Gastrocnemius medialis (tissue), 4 donors: ENCODE measurements around the gene NAT9. TPM values are rescaled to one million over a fixed set of nuclear protein-coding genes. Genes with fewer than 3 reads are reported as not detected.

ENCODE experiments used
- ATAC-seq, 2 donors: fragments of 150-250 bp; one replicate each; pipeline ENCODE4 v1.9.1; 2016
- DNase-seq, 2 donors: peaks; one replicate each; pipeline ENCODE4 v3.0.0-alpha.2; 2019
- H3K27ac ChIP-seq, 4 donors: fragments of 200-600 bp; sonication (generic); 1 replicate in 1 of 4; 2 replicates in 3 of 4; pipeline ENCODE4 v1.5.1; 2016 to 2018; ENCODE audit warnings: mild to moderate bottlenecking in 2 of 4, moderate library complexity in 1 of 4
- H3K27me3 ChIP-seq, 3 donors: fragments of 200-600 bp; sonication (generic) in 2 of 3; 1 replicate in 1 of 3; 2 replicates in 2 of 3; pipeline versions ENCODE4 v1.5.1 to v1.6.0; 2016 to 2019; ENCODE audit warnings: mild to moderate bottlenecking in 1 of 3, moderate library complexity in 1 of 3
- H3K36me3 ChIP-seq, 2 donors: fragments of 200-600 bp; sonication (generic) in 1 of 2; one replicate each; pipeline ENCODE4 v1.5.1; 2017 to 2018
- H3K4me1 ChIP-seq, 2 donors: fragments of 200-600 bp; sonication (generic) in 1 of 2; one replicate each; pipeline ENCODE4 v1.5.1; 2016 to 2017; ENCODE audit warnings: mild to moderate bottlenecking in 2 of 2
- H3K4me3 ChIP-seq, 4 donors: fragments of 200-600 bp; sonication (generic) in 3 of 4; 1 replicate in 1 of 4; 2 replicates in 3 of 4; pipeline ENCODE4 v1.5.1; 2016 to 2019; ENCODE audit warnings: mild to moderate bottlenecking in 2 of 4
- H3K9me3 ChIP-seq, 3 donors: fragments of 200-600 bp; sonication (generic) in 2 of 3; 1 replicate in 1 of 3; 2 replicates in 2 of 3; pipeline ENCODE4 v1.5.1; 2016 to 2019
- POLR2A ChIP-seq, 2 donors: fragments of 450-650 bp; IDR thresholded peaks; one replicate each; pipeline ENCODE4 v1.6.1; 2017; ENCODE audit warnings: antibody characterized with exemption in 2 of 2, mild to moderate bottlenecking in 2 of 2, moderate library complexity in 2 of 2
- in situ Hi-C, 4 donors: fragments of 200-750 bp; cut with MboI; loops; one replicate each; pipeline versions ENCODE4 v1.15.0 to v1.8.0; 2017; ENCODE audit warnings: low sequenced_read_pairs in 4 of 4
- intact Hi-C: fragments of 100-400 bp; cut with DNase I; formaldehyde crosslinking; loops from one replicate; pipeline ENCODE4 v1.15.1; 2023; ENCODE audit warnings: low total_unique reads
- total RNA-seq, 4 donors: library from RNA; depleted of rRNA; stranded (reverse); fragments of >200 nt; gene quantifications; one replicate each; pipeline versions ENCODE4 v1.1.0 to v1.2.3, GENCODE V29; 2016
- TF ChIP-seq, protein P1 (sequence below), 5 experiments: fragments of 450-650 bp in 3 of 5; fragments of 200-600 bp in 2 of 5; sonication (generic) in 2 of 5; IDR thresholded peaks in 4 of 5; conservative IDR thresholded peaks in 1 of 5; 1 replicate in 4 of 5; 2 replicates in 1 of 5; pipeline ENCODE4 v1.5.1; 2016 to 2019; ENCODE audit warnings: antibody characterized with exemption in 5 of 5, mild to moderate bottlenecking in 3 of 5, moderate library complexity in 3 of 5

NAT9 gene
- total RNA-seq, 4 donors from 2014 or later: 7.7 to 27.4 (median 14.5) TPM

DNA sequence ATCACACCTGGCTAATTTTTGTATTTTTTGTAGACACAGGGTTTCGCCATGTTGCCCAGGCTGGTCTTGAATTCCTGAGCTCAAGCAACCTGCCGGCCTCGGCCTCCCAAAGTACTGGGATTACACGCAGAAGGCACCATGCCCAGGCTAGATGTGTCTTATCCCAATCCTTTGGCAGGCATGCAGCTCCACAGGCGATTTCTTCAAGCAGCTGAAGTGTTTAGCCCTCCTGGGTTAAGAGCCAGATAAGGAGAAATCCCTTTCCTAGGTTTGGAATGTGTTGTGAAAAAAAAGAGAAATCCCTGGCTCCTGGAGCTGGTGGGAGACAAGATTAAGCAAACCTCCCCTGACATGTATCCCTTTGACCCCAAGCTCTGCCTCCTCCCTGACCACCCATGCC, 29.8 kb downstream of the NAT9 start:
- no peak for ATAC-seq
- peaks cover 11 to 14% of the 10 kb centered on the region in 2 donors for H3K4me1 ChIP-seq
- H3K27me3 ChIP-seq: peaks cover 0 to 8% (median 4%) of the 10 kb centered on the region in 3 donors
- no peaks in the 10 kb centered on the region for H3K36me3 ChIP-seq
- no peak overlapping the region for H3K4me3 ChIP-seq
- no peak overlapping the region for H3K27ac ChIP-seq
- TF ChIP-seq POLR2A (IDR thresholded peaks at IDR 0.05): no peak
- TF ChIP-seq, protein P1, sequence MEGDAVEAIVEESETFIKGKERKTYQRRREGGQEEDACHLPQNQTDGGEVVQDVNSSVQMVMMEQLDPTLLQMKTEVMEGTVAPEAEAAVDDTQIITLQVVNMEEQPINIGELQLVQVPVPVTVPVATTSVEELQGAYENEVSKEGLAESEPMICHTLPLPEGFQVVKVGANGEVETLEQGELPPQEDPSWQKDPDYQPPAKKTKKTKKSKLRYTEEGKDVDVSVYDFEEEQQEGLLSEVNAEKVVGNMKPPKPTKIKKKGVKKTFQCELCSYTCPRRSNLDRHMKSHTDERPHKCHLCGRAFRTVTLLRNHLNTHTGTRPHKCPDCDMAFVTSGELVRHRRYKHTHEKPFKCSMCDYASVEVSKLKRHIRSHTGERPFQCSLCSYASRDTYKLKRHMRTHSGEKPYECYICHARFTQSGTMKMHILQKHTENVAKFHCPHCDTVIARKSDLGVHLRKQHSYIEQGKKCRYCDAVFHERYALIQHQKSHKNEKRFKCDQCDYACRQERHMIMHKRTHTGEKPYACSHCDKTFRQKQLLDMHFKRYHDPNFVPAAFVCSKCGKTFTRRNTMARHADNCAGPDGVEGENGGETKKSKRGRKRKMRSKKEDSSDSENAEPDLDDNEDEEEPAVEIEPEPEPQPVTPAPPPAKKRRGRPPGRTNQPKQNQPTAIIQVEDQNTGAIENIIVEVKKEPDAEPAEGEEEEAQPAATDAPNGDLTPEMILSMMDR (IDR thresholded peaks at IDR 0.05 in 4 of 5, conservative IDR thresholded peaks at IDR 0.05 in 1 of 5): no peak
- no peak for DNase-seq
- no peaks in the 10 kb centered on the region for H3K9me3 ChIP-seq
- intact Hi-C loops: loop anchor here (10.0 kb wide), 1 partner anchor 208 kb away; no protein-coding TSS in a partner anchor
- in situ Hi-C loops: loop anchor here in 3 of 4 donors (5.0 to 10.0 kb wide), 2 partner anchors 118 to 126 kb away; partner anchors contain the start of gene FDXR (in 1 of the 3)

DNA sequence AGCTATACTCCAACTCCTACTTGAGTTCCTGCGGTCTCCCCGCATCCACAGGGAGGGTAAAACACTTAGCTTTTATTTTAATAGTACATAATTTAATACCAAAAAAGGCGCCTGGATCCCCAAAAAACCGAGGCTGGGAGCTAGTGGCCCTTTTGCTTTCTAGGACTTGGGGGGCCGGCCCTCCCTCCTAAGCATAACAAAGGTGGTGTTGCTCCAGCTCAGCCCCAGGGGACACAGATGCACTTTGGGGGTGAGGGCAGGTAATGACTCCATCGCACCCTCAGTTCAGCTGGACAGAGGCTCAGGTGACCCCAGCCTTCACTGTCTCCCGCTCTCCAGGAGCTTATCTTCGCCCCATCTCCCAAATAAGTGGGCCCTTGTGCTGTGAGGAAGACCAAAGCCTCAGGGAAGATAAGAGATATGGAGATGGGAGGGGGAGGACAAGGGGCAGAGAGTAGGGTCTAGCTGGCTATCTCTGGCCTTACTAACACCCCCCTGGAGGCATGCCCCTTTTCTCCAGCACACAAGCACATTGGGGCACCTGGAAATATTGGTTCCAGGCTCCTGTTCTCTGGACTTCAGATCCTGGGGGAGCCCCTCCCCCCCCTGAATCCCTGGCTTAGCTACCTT, 30.5 kb downstream of the NAT9 start:
- TF ChIP-seq POLR2A (IDR thresholded peaks at IDR 0.05): no peak
- TF ChIP-seq, protein P1 (IDR thresholded peaks at IDR 0.05 in 4 of 5, conservative IDR thresholded peaks at IDR 0.05 in 1 of 5): no peak
- Histone ChIP-seq H3K36me3 (no peaks in the 10 kb centered on the region), H3K9me3 (no peaks in the 10 kb centered on the region), H3K4me1 (peaks cover 11 to 14% of the 10 kb centered on the region in 2 donors), H3K4me3 (no peak overlapping the region), H3K27me3 (peaks cover 1 to 13% (median 4%) of the 10 kb centered on the region in 3 donors), H3K27ac (peak overlapping the region in 1 of 4 donors; percentile 69)
- in situ Hi-C loops (loop anchor here in 3 of 4 donors (5.0 to 10.0 kb wide), 2 partner anchors 119 to 127 kb away; partner anchors contain the start of gene FDXR (in 1 of the 3)), intact Hi-C loops (loop anchor here (10.0 kb wide), 1 partner anchor 209 kb away; no protein-coding TSS in a partner anchor)
- ATAC-seq: no peak
- DNase-seq: no peak

DNA sequence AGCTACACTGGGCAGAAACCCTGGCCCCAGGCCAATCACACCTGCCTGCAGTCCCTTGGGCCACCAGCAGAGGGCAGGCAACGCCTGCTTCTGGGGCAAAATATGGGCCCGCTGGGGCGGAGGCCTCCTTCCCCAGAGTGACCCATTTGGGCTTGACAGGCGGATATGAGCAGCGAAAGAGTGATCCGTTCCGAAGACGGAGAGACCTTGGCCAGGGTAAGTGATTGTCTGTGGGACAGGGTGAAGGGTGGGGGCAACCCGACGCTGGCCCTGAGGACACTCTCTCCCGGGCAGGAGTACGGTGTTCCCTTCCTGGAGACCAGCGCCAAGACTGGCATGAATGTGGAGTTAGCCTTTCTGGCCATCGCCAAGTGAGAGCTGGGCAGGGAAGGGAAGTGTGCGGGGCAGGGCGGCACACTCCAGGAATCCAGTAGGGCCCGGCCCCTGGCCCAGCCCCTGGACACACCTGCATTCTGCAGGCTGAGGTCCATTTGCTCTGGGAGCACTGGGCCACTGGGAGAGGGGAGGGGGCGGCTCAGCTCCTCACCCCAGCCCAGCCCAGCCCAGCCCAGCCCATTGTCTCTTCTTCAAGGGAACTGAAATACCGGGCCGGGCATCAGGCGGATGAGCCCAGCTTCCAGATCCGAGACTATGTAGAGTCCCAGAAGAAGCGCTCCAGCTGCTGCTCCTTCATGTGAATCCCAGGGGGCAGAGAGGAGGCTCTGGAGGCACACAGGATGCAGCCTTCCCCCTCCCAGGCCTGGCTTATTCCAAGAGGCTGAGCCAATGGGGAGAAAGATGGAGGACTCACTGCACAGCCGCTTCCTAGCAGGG, 31.2 kb downstream of the NAT9 start:
- in situ Hi-C loops: loop anchor here (5.0 to 10.0 kb wide), 2 partner anchors 120 to 127 kb away; partner anchors contain the start of gene FDXR (in 2 of the 4)
- H3K36me3 ChIP-seq: no peaks in the 10 kb centered on the region
- H3K9me3 ChIP-seq: no peaks in the 10 kb centered on the region
- peaks cover 9 to 19% (median 10%) of the 10 kb centered on the region in 3 donors for H3K27me3 ChIP-seq
- H3K4me3 ChIP-seq: peak overlapping the region; percentile 35 to 46 (median 44)
- TF ChIP-seq, protein P1 (IDR thresholded peaks at IDR 0.05 in 4 of 5, conservative IDR thresholded peaks at IDR 0.05 in 1 of 5): peak; percentile 99 to 100 (median 100)
- no peak for TF ChIP-seq POLR2A (IDR thresholded peaks at IDR 0.05)
- peak overlapping the region; percentile 69 to 77 (median 71) for H3K27ac ChIP-seq
- intact Hi-C loops: loop anchor here (1.0 to 10.0 kb wide), 3 partner anchors 25 to 210 kb away; no protein-coding TSS in a partner anchor
- H3K4me1 ChIP-seq: peaks cover 10 to 11% of the 10 kb centered on the region in 2 donors
- ATAC-seq: peak; percentile 59 to 61
- peak; percentile 59 to 82 for DNase-seq

DNA sequence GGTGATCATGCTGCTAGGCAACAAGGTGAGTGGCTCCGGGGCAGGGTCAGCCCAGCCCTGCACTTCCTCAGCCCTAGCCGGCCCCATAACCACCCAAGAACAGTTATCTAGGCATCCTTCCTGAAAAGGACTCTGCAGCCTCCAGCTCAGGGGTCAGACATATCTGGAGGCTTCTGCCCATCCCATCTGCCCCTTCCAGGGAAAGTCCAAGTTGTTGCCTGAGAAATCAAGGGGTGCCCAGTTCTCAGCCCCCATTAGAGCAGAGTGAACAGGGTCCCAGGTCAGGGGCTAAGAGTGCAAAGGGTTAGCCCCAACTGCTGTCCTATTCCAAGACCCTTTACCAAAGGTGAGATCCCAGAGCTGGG, 31.8 kb downstream of the NAT9 start:
- intact Hi-C loops (loop anchor here (1.0 to 10.0 kb wide), 3 partner anchors 26 to 210 kb away; no protein-coding TSS in a partner anchor), in situ Hi-C loops (loop anchor here in 3 of 4 donors (5.0 to 10.0 kb wide), 2 partner anchors 120 to 128 kb away; partner anchors contain the start of gene FDXR (in 1 of the 3))
- Histone ChIP-seq H3K36me3 (no peaks in the 10 kb centered on the region), H3K4me1 (peaks cover 9 to 11% of the 10 kb centered on the region in 2 donors), H3K27ac (no peak overlapping the region), H3K27me3 (peaks cover 13 to 25% (median 14%) of the 10 kb centered on the region in 3 donors), H3K9me3 (no peaks in the 10 kb centered on the region), H3K4me3 (peak overlapping the region in 1 of 4 donors; percentile 46)
- TF ChIP-seq, protein P1 (IDR thresholded peaks at IDR 0.05 in 4 of 5, conservative IDR thresholded peaks at IDR 0.05 in 1 of 5): no peak
- TF ChIP-seq POLR2A (IDR thresholded peaks at IDR 0.05): no peak
- ATAC-seq (no peak), DNase-seq (no peak)
